Fibroblast of the aortic adventitia (primary cell): ENCODE results near the gene SEMA4A. TPM values are rescaled to one million over a fixed set of nuclear protein-coding genes. Genes with fewer than 3 reads are reported as not detected.

Source experiments
- DNase-seq: peaks from one replicate; pipeline ENCODE4 v3.0.0-alpha.2; 2010; ENCODE audit warnings: low read depth
- H3K4me3 ChIP-seq: 2 replicates; pipeline ENCODE4 v1.5.1; 2011; ENCODE audit warnings: low read depth, mild to moderate bottlenecking, control low read depth, low read length, moderate library complexity
- total RNA-seq: library from RNA; depleted of rRNA; stranded (reverse); fragments of >200 nt; gene quantifications from 2 replicates; pipeline ENCODE4 v1.2.3, GENCODE V29; 2012; ENCODE audit warnings: low replicate concordance
- TF ChIP-seq, protein P1 (sequence below): IDR thresholded peaks from 2 replicates; pipeline ENCODE4 v1.5.1; 2011; ENCODE audit warnings: mild to moderate bottlenecking, low read length, control low read depth, inconsistent platforms; ENCODE audit not compliant: insufficient read depth

The SEMA4A gene
- total RNA-seq, 1 donor = 1.4 TPM

DNA sequence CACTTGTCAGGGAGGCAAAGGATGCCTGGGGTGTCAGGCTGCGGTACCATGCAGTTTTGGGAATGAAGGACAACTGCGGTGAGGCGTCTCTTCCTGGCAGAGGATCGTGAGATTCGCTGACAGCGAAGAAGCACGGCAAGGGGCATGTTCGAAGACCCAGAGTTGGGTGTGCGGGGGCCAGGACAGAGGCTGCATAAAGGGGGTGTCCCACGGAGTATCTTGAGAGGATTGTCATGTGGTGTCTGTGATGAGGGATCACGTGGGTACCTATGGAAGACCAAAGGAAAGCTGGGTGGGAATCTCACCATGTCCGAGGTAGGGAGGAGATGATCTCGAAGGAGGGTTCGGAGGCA is 40.9 kb downstream of the SEMA4A start:
- TF ChIP-seq, protein P1, sequence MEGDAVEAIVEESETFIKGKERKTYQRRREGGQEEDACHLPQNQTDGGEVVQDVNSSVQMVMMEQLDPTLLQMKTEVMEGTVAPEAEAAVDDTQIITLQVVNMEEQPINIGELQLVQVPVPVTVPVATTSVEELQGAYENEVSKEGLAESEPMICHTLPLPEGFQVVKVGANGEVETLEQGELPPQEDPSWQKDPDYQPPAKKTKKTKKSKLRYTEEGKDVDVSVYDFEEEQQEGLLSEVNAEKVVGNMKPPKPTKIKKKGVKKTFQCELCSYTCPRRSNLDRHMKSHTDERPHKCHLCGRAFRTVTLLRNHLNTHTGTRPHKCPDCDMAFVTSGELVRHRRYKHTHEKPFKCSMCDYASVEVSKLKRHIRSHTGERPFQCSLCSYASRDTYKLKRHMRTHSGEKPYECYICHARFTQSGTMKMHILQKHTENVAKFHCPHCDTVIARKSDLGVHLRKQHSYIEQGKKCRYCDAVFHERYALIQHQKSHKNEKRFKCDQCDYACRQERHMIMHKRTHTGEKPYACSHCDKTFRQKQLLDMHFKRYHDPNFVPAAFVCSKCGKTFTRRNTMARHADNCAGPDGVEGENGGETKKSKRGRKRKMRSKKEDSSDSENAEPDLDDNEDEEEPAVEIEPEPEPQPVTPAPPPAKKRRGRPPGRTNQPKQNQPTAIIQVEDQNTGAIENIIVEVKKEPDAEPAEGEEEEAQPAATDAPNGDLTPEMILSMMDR = no peak
- peak; percentile 15 for DNase-seq
- H3K4me3 ChIP-seq = peak overlapping the region; percentile 98

DNA sequence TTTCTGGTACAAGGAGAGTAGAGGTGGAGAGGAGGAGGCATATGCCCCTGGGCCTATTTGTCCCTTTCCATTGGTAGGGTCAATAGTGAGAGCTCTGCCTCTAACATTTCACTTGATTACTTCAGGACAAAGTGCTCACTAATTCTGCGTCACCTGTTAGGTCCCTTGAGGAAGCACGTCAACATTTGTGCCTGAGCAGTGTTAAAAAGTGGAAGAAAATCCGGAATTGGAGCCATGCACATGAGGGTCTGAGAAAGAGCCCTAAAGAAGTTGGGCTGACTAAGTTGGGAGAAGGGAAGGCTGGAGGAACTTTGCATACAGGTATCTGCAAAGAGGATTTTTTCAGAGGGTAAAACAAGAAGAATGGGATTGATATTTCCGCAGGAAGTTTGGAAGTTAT is 42.5 kb downstream of the SEMA4A start:
- TF ChIP-seq, protein P1 = no peak
- no peak overlapping the region for H3K4me3 ChIP-seq
- no peak for DNase-seq

DNA sequence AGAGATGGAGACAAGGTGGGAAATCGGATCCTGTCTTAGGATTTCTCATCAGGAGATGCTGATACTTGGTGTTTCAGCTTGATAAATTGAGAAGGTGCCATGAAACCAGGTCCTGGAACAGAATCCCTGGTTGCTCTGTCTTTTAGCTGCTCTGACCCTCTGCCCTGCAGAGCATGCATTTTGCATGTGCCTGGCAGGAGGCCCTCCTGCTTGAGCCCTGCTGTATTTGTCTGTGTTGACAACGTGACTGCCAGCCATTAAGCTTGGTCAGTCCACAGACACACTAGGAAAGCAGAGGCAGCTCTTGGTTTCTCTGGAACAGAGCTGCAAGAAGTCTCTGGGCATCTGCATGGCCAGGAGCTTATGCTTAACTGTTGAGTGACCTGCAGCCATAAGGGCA is 43.1 kb downstream of the SEMA4A start:
- H3K4me3 ChIP-seq = no peak overlapping the region
- DNase-seq = no peak
- TF ChIP-seq, protein P1 = no peak

DNA sequence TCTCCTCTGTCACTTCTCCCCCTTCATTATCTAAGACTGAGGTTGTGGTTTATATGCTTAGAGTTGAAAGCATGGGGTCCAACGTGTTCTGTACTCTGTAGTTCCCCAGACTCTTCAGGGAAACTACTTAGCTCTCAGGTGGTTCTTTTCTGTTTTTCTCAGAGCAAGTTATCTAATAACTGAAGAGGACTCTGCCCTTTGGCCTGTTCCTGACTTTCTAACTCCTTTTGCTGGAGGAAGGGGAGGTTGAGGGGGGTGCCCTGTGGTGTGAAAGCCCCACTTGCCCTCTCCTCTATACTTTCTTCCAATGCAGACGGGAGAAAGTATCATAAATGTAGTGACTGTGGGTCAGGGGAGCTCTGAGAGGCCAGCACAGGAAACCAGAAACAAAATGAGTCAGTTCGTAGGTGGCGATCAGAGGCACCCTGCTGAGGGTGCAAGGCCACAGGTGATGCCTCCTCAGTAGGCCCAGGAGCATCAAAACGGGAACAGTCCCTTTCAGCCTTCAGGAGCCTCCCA is 45.5 kb downstream of the SEMA4A start:
- no peak for DNase-seq
- no peak overlapping the region for H3K4me3 ChIP-seq
- TF ChIP-seq, protein P1 = no peak

DNA sequence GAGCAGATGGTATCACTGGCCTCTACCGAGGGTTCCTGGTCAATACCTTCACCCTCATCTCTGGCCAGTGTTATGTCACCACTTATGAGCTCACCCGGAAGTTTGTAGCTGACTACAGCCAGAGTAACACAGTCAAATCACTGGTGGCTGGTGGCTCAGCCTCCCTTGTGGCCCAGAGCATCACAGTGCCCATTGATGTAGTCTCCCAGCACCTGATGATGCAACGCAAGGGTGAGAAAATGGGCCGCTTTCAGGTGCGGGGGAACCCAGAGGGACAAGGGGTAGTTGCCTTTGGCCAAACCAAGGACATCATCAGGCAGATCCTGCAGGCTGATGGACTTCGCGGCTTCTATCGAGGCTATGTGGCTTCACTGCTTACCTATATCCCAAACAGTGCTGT is 46.7 kb downstream of the SEMA4A start:
- TF ChIP-seq, protein P1 = no peak

DNA sequence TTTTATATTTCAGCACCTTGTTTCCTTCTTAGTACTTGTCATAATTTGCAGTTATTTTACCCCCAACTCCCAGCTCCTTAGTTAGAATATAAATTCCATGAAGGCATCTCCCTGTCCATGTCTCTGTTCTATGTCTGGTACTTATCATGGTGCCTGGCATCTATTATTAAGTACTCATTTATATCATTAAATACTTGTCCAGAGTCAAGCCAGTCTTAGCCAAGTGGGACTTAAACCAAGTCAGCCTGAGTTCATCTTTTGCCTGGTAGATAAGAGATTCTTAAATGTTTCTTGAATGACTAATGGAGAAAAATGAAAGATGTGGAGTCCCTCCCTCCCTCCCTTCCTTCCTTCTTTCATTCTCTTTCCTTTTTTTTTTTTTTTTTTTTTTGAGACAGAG is 49.9 kb downstream of the SEMA4A start:
- TF ChIP-seq, protein P1 = no peak
- H3K4me3 ChIP-seq = no peak overlapping the region
- peak; percentile 92 for DNase-seq

More for the DNA sequence above, 46.7 kb downstream of the SEMA4A start:
- H3K4me3 ChIP-seq = no peak overlapping the region
- no peak for DNase-seq

DNA sequence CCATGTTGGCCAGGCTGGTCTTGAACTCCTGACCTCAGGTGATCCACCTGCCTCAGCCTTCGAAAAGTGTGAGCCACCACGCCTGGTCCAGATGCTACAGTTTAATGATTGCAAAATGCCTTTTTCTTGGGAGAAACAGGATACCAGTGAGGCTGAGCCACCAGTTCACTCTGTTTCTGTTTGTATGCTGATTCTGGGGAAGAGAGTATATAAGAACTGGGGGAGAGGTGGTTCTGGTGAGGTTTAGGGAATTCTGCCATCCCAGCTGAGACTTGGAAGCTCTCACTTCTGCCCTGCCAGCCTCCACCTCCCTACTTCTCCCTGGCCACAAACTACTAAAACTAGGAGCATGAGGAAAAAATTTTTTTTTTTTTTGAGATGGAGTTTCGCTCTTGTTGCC is 51.3 kb downstream of the SEMA4A start:
- peak; percentile 34 for DNase-seq
- TF ChIP-seq, protein P1 = no peak
- no peak overlapping the region for H3K4me3 ChIP-seq
